ENCODE measurements around the gene SLIT3. TPM values are rescaled to one million over a fixed set of nuclear protein-coding genes. Genes with fewer than 3 reads are reported as not detected.

SLIT3 gene
- total and polyA plus RNA-seq, 10 of the 15 experiments (the other 5 are each of a cell fraction or from before 2014, with no cell fraction given): 0.05 TPM; not detected in 9

DNA sequence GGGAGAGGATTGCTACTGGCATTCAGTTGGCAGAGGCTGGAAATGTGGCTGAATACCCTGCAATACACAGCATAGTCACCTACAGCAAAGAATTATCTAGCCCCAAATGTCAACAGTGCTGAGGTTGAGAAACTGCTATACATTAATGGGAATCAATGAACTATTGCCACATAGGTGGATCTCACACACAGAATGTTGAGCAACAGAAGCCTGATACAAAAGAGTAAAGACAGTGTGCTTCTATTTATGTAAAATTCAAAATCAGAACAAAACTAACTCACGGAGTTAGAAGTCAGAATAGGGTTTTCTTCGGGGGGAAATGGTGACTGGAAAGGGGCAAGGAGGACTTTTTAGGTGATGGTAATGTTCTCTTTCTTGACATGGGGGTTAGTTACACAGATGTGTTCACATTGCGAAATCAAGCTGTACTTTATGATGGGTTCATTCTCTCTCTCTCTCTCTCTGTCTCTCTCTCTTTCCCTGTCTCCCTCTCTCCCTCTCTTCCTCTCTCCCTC, 676.0 kb downstream of the SLIT3 start:
- 13% methylated on average over 3 of the region's 3 CpGs for WGBS (ENCODE audit: insufficient coverage, insufficient replicate concordance, low lambda C conversion rate, missing lambda C conversion rate)
- in situ Hi-C loops (cut with MboI): no loop called here
- Histone ChIP-seq H3K9ac (ENCODE audit: control insufficient read depth, insufficient read depth, low read length) (no peak overlapping the region), H2AFZ (ENCODE audit: control insufficient read depth, low read depth, low read length) (no peak overlapping the region), H3K79me2 (ENCODE audit: control insufficient read depth, insufficient read depth, low read length) (no peaks in the 10 kb centered on the region), H3K4me1 (ENCODE audit: control insufficient read depth, insufficient read depth, low read length) (no peaks in the 10 kb centered on the region), H3K27ac (ENCODE audit: control insufficient read depth, insufficient read depth) (no peak overlapping the region), H3K9me3 (replicated peaks; ENCODE audit: control insufficient read depth, insufficient read depth, low read length) (no peaks in the 10 kb centered on the region; the same call in 2 of the 3 replicates), H3K4me2 (ENCODE audit: control insufficient read depth, insufficient read depth) (no peak overlapping the region), H4K20me1 (ENCODE audit: control insufficient read depth, insufficient read depth) (no peaks in the 10 kb centered on the region), H3K27me3 (replicated peaks in 1 of 2; ENCODE audit: control insufficient read depth in 2 of 2, insufficient read depth in 2 of 2, low read length in 1 of 2) (no peaks in the 10 kb centered on the region), H3K4me3 (no peak overlapping the region), H3K36me3 (ENCODE audit: control insufficient read depth in 2 of 2, insufficient read depth in 2 of 2, low read length in 1 of 2) (no peaks in the 10 kb centered on the region)
- TF ChIP-seq, protein P1, sequence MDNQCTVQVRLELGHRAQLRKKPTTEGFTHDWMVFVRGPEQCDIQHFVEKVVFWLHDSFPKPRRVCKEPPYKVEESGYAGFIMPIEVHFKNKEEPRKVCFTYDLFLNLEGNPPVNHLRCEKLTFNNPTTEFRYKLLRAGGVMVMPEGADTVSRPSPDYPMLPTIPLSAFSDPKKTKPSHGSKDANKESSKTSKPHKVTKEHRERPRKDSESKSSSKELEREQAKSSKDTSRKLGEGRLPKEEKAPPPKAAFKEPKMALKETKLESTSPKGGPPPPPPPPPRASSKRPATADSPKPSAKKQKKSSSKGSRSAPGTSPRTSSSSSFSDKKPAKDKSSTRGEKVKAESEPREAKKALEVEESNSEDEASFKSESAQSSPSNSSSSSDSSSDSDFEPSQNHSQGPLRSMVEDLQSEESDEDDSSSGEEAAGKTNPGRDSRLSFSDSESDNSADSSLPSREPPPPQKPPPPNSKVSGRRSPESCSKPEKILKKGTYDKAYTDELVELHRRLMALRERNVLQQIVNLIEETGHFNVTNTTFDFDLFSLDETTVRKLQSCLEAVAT (IDR thresholded peaks at IDR 0.05): no peak
- TF ChIP-seq REST (IDR thresholded peaks at IDR 0.05; ENCODE audit: low read depth, low read length) (no peak), SRF (IDR thresholded peaks at IDR 0.05; ENCODE audit: low read depth in 2 of 2, low read length in 2 of 2) (no peak)
- TF ChIP-seq, protein P2, sequence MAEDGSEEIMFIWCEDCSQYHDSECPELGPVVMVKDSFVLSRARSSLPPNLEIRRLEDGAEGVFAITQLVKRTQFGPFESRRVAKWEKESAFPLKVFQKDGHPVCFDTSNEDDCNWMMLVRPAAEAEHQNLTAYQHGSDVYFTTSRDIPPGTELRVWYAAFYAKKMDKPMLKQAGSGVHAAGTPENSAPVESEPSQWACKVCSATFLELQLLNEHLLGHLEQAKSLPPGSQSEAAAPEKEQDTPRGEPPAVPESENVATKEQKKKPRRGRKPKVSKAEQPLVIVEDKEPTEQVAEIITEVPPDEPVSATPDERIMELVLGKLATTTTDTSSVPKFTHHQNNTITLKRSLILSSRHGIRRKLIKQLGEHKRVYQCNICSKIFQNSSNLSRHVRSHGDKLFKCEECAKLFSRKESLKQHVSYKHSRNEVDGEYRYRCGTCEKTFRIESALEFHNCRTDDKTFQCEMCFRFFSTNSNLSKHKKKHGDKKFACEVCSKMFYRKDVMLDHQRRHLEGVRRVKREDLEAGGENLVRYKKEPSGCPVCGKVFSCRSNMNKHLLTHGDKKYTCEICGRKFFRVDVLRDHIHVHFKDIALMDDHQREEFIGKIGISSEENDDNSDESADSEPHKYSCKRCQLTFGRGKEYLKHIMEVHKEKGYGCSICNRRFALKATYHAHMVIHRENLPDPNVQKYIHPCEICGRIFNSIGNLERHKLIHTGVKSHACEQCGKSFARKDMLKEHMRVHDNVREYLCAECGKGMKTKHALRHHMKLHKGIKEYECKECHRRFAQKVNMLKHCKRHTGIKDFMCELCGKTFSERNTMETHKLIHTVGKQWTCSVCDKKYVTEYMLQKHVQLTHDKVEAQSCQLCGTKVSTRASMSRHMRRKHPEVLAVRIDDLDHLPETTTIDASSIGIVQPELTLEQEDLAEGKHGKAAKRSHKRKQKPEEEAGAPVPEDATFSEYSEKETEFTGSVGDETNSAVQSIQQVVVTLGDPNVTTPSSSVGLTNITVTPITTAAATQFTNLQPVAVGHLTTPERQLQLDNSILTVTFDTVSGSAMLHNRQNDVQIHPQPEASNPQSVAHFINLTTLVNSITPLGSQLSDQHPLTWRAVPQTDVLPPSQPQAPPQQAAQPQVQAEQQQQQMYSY (CRISPR knock-in tag; IDR thresholded peaks at IDR 0.05): no peak
- RAD21 ChIA-PET (ENCODE audit: unreplicated experiment): no interaction called here
- ATAC-seq (no peak), FAIRE-seq (no peak), DNase-seq (ENCODE audit: low read depth, low spot score) (no peak)
- POLR2A ChIA-PET: interaction anchor here (0.5 kb wide), 1 partner anchor 330 kb away, joined by 4 read pairs; no protein-coding TSS in a partner anchor
- CTCF ChIA-PET: no interaction called here
- BruUV-seq (replicated peaks): no TSS peak
- SMC1A ChIA-PET (ENCODE audit: uncharacterized antibody, unreplicated experiment): no interaction called here
- intact Hi-C loops (cut with micrococcal nuclease; ENCODE audit: unreplicated experiment): no loop called here
